Forelimb muscle (tissue), 1 donor: ENCODE results near the gene CAMK1D. TPM values are rescaled to one million over a fixed set of nuclear protein-coding genes. Genes with fewer than 3 reads are reported as not detected.
"Not testable (repeated sequence)": the region's sequence is repeated elsewhere in the genome, so short reads cannot be mapped to it uniquely, and the experiment has no call there.

ENCODE experiments used
- DNase-seq: peaks from one replicate; pipeline ENCODE4 v3.0.0-alpha.2; 2013; ENCODE audit warnings: low read depth
- polyA plus RNA-seq: library from polyadenylated mRNA; unstranded; fragments of 120-200 nt; gene quantifications from one replicate; pipeline ENCODE4 v1.2.1, GENCODE V29; 2013; ENCODE audit not compliant: insufficient read length

The CAMK1D gene
- polyA plus RNA-seq, 1 donor, result 3.6 TPM

GRCh38 chr10:12697764-12698163, 348.4 kb downstream of the CAMK1D start:
- DNase-seq, result no peak

- DNase-seq, result no peak
These were observed 349.9 kb downstream of the CAMK1D start for GRCh38 chr10:12699258-12699700.

- no peak for DNase-seq
These were observed 350.6 kb downstream of the CAMK1D start for GRCh38 chr10:12699781-12700556.

GRCh38 chr10:12700557-12700874, 351.2 kb downstream of the CAMK1D start:
- DNase-seq, result no peak

- no peak for DNase-seq
These were observed 352.3 kb downstream of the CAMK1D start for GRCh38 chr10:12701696-12702095.

GRCh38 chr10:12702215-12702770, 352.9 kb downstream of the CAMK1D start:
- no peak for DNase-seq

- no peak for DNase-seq
These were observed 353.8 kb downstream of the CAMK1D start for GRCh38 chr10:12703126-12703525.

GRCh38 chr10:12703813-12704212, 354.5 kb downstream of the CAMK1D start:
- no peak for DNase-seq

- DNase-seq, result no peak
These were observed 355.1 kb downstream of the CAMK1D start for GRCh38 chr10:12704488-12704887.

- no peak for DNase-seq
These were observed 356.6 kb downstream of the CAMK1D start for GRCh38 chr10:12705943-12706342.

GRCh38 chr10:12707461-12708185, 358.3 kb downstream of the CAMK1D start:
- no peak for DNase-seq

GRCh38 chr10:12709000-12709401, 359.7 kb downstream of the CAMK1D start:
- DNase-seq, result no peak

- no peak for DNase-seq
These were observed 360.2 kb downstream of the CAMK1D start for GRCh38 chr10:12709521-12709963.

- DNase-seq, result no peak
These were observed 360.8 kb downstream of the CAMK1D start for GRCh38 chr10:12710157-12710556.

- DNase-seq, result no peak
These were observed 361.4 kb downstream of the CAMK1D start for GRCh38 chr10:12710594-12711349.

GRCh38 chr10:12711350-12711708, 362.0 kb downstream of the CAMK1D start:
- no peak for DNase-seq

- DNase-seq, result no peak
These were observed 363.1 kb downstream of the CAMK1D start for GRCh38 chr10:12712293-12712983.

GRCh38 chr10:12712984-12713316, 363.6 kb downstream of the CAMK1D start:
- not testable (repeated sequence) for DNase-seq

- no peak for DNase-seq
These were observed 366.7 kb downstream of the CAMK1D start for GRCh38 chr10:12716042-12716441.

- DNase-seq, result no peak
These were observed 368.8 kb downstream of the CAMK1D start for GRCh38 chr10:12717981-12718707.

- DNase-seq, result no peak
These were observed 370.0 kb downstream of the CAMK1D start for GRCh38 chr10:12719365-12719764.
